G401.6 (cell line): ENCODE data around the gene FAM111B.
"Not testable (repeated sequence)": the region's sequence is repeated elsewhere in the genome, so short reads cannot be mapped to it uniquely, and the experiment has no call there.

Experiments used
- FAIRE-seq: peaks from 2 replicates; lab custom pipeline; 2012; peaks lifted over from hg19 to GRCh38; lab: Jason Lieb, UNC

FAM111B gene, protein sequence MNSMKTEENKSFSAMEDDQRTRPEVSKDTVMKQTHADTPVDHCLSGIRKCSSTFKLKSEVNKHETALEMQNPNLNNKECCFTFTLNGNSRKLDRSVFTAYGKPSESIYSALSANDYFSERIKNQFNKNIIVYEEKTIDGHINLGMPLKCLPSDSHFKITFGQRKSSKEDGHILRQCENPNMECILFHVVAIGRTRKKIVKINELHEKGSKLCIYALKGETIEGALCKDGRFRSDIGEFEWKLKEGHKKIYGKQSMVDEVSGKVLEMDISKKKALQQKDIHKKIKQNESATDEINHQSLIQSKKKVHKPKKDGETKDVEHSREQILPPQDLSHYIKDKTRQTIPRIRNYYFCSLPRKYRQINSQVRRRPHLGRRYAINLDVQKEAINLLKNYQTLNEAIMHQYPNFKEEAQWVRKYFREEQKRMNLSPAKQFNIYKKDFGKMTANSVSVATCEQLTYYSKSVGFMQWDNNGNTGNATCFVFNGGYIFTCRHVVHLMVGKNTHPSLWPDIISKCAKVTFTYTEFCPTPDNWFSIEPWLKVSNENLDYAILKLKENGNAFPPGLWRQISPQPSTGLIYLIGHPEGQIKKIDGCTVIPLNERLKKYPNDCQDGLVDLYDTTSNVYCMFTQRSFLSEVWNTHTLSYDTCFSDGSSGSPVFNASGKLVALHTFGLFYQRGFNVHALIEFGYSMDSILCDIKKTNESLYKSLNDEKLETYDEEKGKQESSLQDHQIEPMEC

DNA sequence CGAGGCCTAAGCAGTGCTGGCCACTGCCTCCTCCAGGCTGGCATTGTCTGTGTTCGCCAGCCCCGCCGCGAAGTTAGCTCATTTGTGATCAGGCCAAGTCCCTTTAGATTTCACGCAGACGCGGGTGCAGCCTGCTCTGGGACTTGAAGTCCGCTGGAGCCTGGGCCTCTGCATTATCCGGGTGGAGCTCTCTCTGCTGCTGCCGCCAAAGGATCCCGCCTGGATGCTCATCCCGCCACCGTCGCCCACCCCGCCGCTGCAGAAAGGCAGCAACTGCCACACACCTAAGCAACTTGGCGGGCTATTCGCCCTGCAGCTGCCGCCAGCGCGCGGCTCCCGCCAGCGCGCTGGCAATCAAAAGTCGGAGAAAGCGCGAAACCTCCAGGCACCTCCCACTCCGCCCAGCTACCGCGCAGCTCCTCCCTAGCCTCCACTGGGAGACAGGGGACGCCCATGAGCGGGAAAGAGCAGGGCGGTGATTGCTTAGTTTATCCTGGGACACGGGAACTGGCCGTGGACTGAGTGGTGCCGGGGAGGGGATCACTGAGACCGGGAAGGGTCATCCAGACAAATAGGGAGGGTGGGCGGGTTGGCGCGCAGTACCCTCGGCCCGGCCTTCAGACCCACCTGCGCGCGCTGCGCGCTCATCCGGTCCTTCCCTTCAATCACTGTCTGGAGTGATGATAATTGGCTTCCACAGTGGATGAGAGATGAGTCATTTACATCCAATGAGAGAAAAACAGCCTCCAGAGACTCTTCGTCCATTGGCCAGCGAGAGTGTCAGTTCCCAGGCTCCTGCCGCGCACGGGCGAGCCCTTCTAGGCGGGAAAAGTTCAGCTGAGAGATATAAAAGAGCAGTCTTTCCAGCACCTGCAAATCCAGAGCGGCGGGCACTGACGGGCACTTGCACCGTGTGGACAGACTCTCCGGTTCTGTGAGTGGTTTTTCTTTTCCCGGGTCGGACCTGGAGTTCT is at the start of gene FAM111B:
TSS of gene FAM111B (plus strand) at position 875 of the 974 bp plus-strand sequence. CDS start 2,389 bp downstream, outside the sequence.
- FAIRE-seq = no peak

DNA sequence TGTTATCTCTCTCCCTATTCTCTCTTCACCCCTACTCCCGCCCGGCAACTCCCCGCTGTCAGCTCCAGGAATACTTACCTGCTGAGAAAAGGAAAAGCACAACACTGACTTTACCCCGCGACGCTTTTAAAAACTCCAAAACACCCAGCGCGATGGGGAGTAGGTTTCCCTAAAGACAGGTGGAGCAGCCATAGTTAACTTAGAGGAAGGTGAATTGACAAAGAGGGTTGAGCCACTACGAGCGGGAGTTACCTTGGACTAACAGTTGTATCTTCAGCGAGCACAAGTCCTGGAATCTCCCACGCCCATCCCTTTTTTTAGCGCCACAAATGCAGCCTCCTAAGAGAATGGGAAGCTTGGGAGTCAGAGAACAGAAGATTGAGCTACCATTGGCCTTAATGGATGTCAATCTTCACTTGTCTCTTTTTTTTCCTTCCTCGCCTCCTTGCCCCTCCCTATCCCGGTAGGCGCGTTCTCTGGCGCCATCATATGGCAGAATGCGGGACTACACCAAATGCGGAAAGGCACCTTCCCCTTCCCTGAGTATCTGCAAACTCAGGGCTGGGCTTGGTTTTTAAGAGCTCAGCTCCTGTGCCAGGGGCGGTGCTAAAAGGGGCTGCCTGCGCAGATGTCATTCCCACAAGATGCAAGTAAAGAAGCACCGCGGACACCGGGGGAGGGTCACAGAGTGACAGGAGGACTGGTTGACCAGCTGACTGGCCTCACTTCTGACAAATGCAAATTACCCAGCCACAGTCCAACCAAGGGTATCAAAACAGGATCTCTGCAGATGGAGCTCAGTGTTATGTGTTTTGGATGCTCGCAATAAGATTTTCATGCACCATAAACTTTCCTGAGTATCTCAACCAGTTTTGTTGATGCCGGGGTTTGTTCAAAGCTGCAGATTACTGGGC is 48.7 kb upstream of the FAM111B start:
- peak; percentile 88 for FAIRE-seq

DNA sequence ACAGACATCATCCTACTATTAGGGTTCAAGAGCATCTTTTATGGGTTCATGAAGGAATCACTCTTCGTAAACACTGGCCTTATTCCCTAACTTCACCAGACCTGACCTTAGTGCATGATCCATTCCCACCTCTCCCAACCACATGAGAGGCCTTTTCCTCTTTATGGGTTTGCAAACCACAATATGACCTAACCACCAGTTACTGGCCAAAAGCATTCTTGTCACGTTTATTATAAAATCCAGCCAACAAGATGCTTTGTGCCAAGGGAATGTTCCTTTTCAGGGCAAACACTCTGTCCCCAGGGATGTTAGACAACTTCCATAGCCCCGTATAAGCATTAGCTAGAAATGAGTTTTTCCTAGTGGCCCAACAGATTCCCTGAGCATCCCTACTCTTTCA is 46.9 kb upstream of the FAM111B start:
- FAIRE-seq = not testable (repeated sequence)

DNA sequence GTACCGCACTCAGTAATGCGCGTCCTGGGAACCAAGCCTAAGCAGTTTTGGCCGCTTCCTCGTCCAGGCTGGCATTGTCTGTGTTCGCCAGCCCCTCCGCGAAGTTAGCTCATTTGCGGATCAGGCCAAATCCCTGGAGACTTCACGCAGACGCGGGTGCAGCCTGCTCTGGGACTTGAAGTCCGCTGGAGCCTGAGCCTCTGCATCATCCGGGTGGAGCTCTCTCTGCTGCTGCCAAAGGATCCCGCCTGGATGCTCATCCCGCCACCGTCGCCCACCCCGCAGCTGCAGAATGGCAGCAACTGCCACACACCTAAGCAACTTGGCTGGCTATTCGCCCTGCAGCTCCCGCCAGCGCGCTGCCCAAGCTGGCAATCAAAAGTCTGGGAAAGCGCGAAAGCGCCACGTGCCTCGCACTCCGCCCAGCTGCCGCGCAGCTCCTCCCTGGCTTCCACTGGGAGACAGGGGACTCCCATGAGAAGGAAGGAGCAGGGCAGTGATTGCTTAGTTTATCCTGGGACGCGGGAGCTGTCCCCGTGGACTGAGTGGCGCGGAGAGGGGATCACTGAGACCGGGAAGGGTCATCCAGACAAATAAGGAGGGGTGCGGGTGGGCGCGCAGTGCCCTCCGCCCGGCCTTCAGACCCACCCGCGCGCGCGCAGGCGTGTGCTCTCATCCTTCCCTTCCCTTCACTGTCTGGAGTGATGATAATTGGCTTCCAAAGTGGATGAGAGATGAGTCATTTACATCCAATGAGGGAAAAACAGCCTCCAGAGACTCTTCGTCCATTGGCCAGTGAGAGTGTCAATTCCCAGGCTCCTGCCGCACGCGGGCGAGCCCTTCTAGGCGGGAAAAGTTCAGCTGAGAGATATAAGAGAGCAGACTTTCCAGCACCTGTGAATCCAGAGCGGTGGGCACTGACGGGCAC is 44.2 kb upstream of the FAM111B start:
- FAIRE-seq = no peak

DNA sequence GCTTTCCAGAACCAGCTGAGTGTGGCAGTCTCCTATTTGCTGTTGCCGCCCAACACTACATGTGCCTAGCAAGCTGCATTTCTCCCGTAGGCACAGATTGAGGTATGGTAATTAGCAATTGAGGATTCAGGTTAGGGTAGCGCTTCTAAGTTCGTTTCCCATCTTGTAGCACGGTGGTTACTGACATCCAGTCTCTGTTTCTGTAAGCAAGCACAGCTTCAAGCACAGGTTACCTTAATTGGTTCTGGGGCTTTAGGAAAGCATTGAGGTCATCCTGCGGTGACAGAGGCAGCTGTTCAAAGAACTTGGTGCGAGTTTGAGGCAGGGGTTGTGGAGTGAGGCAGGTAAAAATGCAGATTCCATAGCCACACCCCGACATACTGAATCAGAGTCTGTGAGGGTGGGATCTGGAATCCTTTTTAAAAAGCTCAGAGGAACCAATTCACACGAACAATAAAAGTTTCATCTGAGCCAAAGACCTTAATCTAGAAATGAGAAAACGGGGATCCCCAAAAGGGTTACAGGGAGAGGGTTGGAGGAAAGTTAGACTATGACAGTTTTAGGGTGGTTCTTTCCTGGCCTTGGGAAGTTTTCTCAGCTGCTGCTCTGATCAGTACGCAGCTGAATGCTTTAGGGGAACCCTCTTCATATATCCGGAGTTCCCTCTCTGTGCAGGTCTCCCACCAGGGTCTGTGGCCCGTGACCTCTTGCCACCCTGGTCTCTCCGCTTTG is 42.9 kb upstream of the FAM111B start:
- FAIRE-seq = not testable (repeated sequence)

DNA sequence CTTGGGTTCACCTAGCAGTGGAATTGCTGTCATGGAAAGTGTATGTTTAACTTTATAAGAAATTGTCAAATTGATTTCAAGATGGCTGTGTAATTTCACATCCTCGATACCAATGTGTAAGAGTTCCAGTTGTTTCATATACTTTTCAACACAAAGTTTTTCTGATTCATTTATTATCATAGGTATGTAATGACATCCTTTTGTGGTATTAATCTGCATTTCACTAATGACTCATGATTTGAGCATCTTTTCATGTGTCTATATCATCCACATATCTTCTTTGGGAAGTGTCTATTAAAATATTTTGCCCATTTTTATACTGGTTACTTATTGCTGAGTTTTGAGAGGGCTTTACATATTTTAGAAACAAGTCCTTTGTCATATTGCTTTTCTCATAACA is 38.0 kb upstream of the FAM111B start:
- no peak for FAIRE-seq

DNA sequence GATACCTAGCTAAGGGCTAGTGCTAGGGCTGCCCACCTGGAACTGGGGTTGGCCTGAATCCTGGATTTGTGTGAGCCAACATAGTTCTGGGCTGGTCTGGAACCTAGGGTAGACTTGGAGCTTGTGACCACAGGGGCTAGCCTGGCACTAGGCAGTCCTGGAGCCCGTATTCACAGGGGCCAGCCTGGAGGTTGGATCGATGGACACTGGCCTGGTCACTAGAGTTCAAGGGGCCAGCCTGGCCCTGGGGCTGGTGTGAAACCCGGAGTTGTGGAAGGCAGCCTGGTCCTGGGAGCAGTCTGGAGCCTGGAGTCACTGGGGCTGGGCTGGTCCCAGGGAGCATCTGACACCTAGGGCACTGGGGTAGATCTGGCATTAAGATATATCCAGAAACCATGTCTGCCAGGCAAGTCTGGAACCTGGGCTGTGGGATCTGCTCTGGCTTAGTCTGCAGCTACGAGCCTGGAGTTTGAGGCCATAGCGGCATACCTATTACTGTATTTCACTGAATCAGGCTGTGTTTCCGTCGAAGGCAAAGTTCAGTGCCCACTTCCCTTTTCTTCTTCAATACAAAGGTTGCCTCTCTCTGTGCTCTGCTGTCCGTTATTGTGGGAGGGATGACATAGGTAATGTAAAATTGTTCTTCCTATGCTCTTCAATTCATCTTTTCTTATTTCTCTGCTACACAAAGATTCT is 30.0 kb upstream of the FAM111B start:
- no peak for FAIRE-seq

DNA sequence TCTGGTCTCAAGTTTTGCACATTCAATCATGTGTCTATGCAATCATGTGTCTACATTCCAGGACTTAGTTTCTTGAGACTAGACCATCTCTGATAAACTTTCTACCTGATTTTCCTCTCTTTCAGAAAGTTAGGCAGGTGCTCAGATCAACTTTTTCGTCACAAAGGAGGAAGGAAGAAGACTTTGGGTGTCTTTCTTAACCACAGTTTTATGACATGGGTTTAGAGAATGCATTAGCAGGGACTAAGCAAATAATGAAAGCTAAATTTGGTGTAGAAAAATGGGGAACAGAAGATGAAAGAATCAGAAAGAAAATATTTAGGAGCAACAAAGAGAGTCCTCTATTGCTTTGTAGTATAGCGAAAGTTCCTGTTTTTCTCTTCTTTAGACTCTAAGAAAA is 28.6 kb upstream of the FAM111B start:
- no peak for FAIRE-seq

DNA sequence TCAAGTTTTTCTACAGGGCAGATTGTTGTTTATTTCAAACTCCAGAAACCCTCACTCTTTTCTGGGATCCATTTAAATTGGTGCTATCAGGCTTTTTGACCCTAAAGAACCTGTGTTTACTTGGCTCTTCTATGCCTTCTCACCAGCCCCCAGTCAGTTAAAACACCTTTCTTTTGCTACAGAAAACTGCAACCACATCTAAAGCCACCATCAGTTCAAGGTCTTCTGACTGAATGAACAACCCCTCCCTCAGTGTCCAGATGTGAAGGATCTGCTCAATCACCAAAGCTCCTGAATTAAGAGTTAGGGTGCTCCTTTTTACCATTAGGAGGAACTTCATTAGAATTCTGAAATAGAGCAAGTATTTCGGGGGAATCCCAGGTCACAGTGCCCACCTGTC is 28.0 kb upstream of the FAM111B start:
- no peak for FAIRE-seq

DNA sequence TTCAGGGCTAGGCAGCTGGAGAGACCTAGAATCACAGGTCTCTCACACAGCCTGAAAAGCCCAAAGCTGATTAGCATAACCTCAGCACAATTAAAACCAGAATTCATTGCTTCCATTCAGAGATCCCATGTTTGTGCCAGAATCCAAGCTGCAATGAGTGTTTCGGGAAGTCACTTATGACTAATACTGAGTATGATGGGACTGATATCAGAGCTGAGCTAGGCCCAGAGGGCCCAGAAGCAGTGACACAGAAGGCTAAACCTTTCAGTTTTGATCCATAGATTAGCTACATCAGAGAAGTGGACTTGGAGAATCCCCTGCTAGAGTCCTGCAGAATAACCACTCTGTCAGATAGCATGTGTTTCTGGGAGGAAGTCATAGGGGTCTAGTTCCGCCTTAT is 26.6 kb upstream of the FAM111B start:
- FAIRE-seq = not testable (repeated sequence)

DNA sequence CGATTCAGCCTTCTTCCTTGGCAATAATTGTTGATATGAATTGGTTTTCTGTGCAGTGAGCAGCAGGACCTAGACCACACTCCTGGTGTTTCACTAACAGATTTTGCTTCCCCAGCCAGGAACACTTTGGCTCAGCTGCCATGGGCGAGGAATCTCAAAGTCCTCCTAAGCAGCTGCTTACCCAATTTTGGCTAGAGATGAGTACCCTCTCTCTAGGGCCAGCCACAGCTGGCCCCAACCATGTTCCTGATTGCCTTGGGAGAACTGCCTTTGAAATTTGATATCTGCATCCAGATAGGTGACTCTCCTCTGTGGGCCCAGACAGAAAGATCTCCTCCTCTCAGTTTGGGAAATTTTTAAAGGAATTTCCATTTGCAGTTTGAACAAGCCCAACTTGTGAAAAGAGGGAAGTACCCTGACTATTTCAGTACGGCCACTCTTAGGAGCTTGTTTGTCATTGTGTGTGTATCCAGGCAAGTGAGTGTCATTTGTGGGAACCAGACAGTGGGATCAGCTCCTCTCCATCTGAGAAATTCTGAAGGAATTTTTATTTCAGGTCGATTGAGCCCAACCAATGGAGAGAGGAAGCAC is 25.5 kb upstream of the FAM111B start:
- FAIRE-seq = not testable (repeated sequence)

DNA sequence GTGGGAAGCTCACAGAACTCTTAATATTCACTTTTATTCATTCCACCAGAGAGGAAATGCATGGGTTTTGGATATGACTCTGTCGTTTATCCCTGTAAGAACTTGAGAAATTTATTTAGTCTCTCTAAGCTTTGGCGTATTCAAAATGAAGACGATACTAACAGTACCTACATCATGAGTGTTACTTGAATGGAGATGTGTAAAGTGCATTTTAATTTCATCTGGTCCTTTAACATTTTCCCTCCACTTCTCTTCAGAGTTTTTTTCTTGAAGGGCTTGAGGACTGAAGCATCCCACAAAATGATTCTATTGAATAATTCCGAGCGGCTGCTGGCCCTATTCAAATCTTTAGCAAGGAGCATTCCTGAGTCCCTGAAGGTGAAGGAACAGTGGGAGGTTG is 21.0 kb upstream of the FAM111B start, which contains the start of gene GLYATL1B:
TSS of gene GLYATL1B (plus strand) at position 301 of the 400 bp plus-strand sequence. CDS start at position 301, 0 bp downstream.
- FAIRE-seq = not testable (repeated sequence)

DNA sequence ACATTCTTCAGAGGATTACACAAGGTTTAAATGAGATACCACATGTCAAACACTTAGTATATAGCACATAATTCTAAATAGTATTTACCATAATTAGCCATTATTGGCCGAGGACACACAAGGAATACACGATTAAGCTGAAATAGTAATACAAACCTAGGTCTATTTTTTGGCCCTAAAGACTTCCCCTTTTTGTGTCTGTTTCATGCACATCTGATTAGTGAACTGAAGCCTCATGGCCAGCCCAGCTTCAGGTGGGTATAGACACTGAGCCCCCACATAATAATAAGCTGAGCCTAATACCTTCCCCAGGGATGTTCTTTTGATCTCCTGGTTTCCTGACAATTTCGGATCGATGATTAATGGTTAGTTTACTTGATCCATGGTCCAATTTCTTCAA is 18.9 kb upstream of the FAM111B start:
- FAIRE-seq = no peak

DNA sequence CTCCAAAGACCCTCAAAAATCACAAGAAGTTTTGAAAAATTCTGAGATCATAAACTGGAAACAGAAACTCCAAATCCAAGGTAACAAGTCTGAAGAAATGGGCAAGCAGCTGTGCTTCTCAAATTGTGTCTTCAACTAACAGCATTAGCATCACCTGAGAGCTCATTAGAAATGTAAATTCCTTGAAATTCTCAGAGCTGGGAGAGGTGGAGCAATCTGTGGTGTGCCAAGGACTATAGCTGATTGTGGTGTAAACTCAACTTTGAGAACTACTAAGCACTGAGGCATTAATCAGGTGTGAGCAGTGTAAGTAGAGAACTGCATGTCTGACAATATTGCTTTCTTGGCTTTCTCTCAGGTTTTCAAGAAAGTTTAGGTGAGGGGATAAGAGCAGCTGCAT is 13.5 kb upstream of the FAM111B start:
- not testable (repeated sequence) for FAIRE-seq

DNA sequence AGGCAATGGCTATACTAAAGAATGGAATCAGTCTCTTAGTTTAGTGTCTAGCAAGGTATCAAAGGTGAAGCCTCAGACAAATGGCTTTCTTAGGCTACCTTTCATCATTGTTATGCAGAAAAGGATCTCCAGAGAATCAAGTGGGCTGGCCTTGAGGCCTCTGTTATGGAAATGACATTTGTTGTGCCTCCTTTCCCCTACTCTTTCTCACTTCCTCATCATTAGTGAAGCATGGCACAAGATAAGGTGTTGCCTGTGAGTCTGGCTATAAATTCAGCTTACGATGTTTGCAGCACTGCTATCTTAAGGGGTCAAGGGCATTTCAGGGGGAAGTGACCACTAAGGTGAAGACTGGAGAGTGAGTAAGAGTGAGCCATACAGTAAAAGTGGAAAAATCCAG is 11.8 kb upstream of the FAM111B start:
- not testable (repeated sequence) for FAIRE-seq

DNA sequence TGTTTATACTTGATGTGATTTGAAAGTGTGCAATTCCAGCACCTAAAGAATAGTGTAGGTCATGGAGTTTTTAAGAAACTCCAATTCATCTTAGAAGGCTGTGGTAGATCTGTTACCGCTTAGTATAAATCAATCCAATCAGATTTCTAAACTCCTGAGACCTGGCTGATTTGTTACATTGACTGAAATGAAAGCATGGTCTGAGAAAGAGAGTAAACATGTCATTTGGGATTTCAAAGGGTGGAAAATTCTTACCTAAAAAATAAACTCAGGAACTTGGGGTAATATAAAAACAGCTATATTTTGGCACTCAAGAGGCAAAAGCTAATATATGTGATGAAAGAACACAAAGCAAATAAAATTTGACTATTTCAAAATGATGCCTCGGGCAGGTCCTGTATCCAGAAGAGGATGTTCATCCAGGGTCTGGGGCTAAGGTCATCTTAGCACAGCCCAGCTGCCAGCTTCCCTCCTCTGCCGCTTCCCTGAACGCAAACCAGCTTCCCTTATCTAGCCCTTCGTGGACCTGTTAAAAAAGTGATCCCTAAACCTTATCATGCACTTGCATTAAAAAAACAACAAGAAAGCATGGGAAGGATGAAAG is 11.0 kb upstream of the FAM111B start:
- not testable (repeated sequence) for FAIRE-seq

DNA sequence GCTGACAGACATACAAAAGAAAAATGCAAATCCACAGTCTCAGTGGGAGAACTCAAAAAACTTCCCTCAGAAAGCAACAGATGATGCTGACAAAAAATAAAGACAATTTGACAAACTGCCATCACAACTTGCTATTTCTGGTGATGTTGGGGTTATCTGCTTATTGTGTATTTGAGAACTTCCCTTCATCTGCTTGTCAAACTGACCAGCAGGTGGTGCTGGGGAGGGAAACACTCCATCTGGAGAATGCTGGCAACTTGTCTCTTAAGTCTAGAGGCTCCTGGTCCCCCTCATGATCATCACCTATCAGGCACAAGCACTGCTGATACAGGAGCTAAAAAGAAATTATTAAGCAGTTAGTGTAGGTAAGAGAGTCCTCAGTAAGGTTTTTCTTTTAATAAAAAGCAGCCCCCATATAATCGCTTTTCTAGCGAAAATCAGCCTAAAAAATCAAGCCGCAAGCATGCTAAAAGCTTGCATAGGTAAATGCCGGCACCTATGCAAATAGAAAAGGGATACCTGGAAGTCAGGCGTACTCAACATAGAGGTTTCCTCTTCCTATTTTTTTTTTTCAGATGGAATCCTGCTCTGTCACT is 9.8 kb upstream of the FAM111B start:
- FAIRE-seq = no peak
